Activated T-helper 1 cell treated with anti-CD3 and anti-CD28 coated beads, Interleukin-12 subunit alpha, Interleukin-12 subunit beta, Interleukin-2, Interleukin-4 antibody, amounts not matched to agents 30 ng/mL and 10 ng/mL and 1 ng/mL, durations not matched to agents 14 hours and 24 hours and 36 hours (primary cell): Measurements from ENCODE around the gene TBC1D16. TPM values are rescaled to one million over a fixed set of nuclear protein-coding genes. Genes with fewer than 3 reads are reported as not detected.

ENCODE experiments used
- DNase-seq: peaks from one replicate; pipeline ENCODE4 v3.0.0; 2021; ENCODE audit warnings: low spot score
- H3K27ac Mint-ChIP-seq: one replicate; pipeline ENCODE4 v1.8.0; 2021; ENCODE audit warnings: mild to moderate bottlenecking, mixed read lengths
- H3K27me3 Mint-ChIP-seq: one replicate; pipeline ENCODE4 v1.8.0; 2022; ENCODE audit warnings: mild to moderate bottlenecking, moderate library complexity, mixed read lengths; ENCODE audit not compliant: insufficient read depth
- H3K36me3 Mint-ChIP-seq: one replicate; pipeline ENCODE4 v1.8.0; 2021; ENCODE audit warnings: low read depth, mixed read lengths
- H3K4me1 Mint-ChIP-seq: one replicate; pipeline ENCODE4 v1.8.0; 2021; ENCODE audit warnings: low read depth, mixed read lengths
- H3K4me3 Mint-ChIP-seq: one replicate; pipeline ENCODE4 v1.8.0; 2021; ENCODE audit warnings: mild to moderate bottlenecking, moderate library complexity, mixed read lengths
- H3K9me3 Mint-ChIP-seq: one replicate; pipeline ENCODE4 v1.8.0; 2021; ENCODE audit warnings: mixed read lengths
- intact Hi-C: fragments of 100-400 bp; cut with micrococcal nuclease; formaldehyde crosslinking; loops from one replicate; pipeline ENCODE4 v1.15.1; 2024
- total RNA-seq: library from RNA; stranded (reverse); gene quantifications from 2 replicates; pipeline ENCODE4 v1.2.3, GENCODE V29; 2022

The TBC1D16 gene
- total RNA-seq, 1 donor from 2014 or later: 1.9 TPM

DNA sequence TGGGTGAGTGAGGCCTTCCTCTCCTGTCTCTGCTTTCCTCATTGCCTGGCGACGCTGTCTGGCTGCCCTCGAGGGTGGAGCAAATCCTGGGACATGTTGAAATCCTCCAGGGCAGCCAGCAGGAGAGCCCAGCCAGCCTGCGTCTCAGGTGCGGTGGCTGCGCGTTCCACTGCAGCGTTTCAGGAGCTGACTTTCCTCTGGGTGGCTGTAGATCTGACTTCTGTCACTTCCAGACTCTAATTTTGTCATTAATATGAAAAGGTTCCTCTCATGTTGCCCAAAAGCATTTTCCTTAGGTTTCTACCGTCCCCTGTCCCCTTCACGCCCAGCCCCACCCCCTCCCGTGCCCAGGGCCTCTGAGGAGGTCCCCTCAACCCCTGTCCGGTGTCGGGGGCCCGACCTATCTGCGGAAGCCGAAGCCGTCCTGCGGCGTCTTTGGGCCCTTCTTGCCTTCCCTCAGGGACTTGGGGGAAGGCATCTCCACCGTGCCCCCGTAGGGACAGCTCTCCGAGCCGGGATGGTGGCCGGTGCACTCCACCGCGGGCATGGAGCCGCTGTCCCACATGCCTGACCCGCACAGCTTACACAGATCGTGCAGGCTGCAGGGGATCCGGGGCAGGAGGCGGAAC lies 95.1 kb downstream of the TBC1D16 start:
- Mint-ChIP-seq H3K9me3 (no peaks in the 10 kb centered on the region), H3K4me1 (peaks cover 9% of the 10 kb centered on the region), H3K4me3 (no peak overlapping the region), H3K27me3 (peaks cover 2% of the 10 kb centered on the region), H3K36me3 (no peaks in the 10 kb centered on the region), H3K27ac (no peak overlapping the region)
- DNase-seq: no peak
- intact Hi-C loops: no loop called here

GRCh38 chr17:79939755-79940458 lies 95.8 kb downstream of the TBC1D16 start:
- H3K36me3 Mint-ChIP-seq: no peaks in the 10 kb centered on the region
- no peak overlapping the region for H3K4me3 Mint-ChIP-seq
- H3K27ac Mint-ChIP-seq: no peak overlapping the region
- intact Hi-C loops: no loop called here
- H3K27me3 Mint-ChIP-seq: peaks cover 4% of the 10 kb centered on the region
- H3K9me3 Mint-ChIP-seq: no peaks in the 10 kb centered on the region
- no peak for DNase-seq
- peaks cover 9% of the 10 kb centered on the region for H3K4me1 Mint-ChIP-seq

- Mint-ChIP-seq H3K36me3 (no peaks in the 10 kb centered on the region), H3K27ac (no peak overlapping the region), H3K4me1 (peaks cover 9% of the 10 kb centered on the region), H3K27me3 (peaks cover 6% of the 10 kb centered on the region), H3K4me3 (no peak overlapping the region), H3K9me3 (no peaks in the 10 kb centered on the region)
- DNase-seq: no peak
- intact Hi-C loops: no loop called here
Observed at GRCh38 chr17:79939094-79939435, 96.6 kb downstream of the TBC1D16 start.

GRCh38 chr17:79938336-79939093 lies 97.2 kb downstream of the TBC1D16 start:
- H3K27me3 Mint-ChIP-seq: peaks cover 8% of the 10 kb centered on the region
- no peak for DNase-seq
- H3K27ac Mint-ChIP-seq: no peak overlapping the region
- intact Hi-C loops: no loop called here
- no peak overlapping the region for H3K4me3 Mint-ChIP-seq
- H3K36me3 Mint-ChIP-seq: no peaks in the 10 kb centered on the region
- peaks cover 9% of the 10 kb centered on the region for H3K4me1 Mint-ChIP-seq
- no peaks in the 10 kb centered on the region for H3K9me3 Mint-ChIP-seq

DNA sequence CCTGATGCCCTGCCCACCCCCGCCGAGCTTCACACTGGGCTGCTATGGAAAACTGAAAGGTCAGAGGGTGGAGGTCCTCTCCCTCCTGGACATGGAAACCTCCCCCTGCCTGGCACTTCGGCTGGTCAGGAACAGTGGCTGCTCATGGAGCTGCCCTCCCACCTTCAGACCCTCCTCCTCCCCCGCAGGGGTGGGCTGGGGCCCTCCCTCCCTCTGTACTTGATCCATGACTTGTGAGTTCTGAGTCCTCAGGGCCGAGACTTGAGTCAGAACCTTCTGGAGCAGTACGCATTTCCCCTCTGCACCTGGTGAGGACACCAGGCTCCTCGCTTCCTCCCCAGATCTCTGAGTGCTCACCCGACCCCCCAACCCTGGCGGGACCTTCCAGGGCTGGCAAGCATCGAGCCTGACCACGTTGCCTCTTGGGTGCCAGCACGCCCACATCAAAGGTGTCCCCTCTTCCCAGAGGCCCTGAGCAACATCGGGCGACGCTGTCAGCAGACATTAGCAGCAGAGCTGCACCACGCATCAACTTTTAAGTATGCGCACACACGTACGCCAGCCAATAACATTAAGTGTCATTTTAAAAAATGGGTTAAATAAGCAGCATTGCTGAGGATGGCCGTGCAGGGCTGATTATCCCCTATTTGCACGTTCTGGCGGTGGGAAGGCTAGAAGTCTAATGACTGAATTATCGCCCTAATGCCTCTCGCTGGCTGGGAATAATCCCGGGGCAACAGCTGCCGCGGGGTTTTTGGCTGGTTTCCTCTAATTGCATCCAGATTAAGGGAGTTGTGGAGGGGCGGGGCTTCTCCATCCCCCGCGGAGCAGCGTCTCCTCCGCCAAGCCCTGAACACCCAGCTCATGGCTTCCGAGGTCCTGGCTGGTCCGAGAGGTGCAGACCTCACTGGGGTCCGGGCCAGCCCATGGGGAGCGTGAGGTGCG lies 98.0 kb downstream of the TBC1D16 start:
- Mint-ChIP-seq H3K36me3 (no peaks in the 10 kb centered on the region), H3K27ac (no peak overlapping the region), H3K9me3 (no peaks in the 10 kb centered on the region), H3K27me3 (peaks cover 14% of the 10 kb centered on the region), H3K4me3 (no peak overlapping the region), H3K4me1 (peaks cover 5% of the 10 kb centered on the region)
- no peak for DNase-seq
- intact Hi-C loops: no loop called here

GRCh38 chr17:79936641-79937381 lies 98.9 kb downstream of the TBC1D16 start:
- H3K36me3 Mint-ChIP-seq: no peaks in the 10 kb centered on the region
- intact Hi-C loops: no loop called here

DNA sequence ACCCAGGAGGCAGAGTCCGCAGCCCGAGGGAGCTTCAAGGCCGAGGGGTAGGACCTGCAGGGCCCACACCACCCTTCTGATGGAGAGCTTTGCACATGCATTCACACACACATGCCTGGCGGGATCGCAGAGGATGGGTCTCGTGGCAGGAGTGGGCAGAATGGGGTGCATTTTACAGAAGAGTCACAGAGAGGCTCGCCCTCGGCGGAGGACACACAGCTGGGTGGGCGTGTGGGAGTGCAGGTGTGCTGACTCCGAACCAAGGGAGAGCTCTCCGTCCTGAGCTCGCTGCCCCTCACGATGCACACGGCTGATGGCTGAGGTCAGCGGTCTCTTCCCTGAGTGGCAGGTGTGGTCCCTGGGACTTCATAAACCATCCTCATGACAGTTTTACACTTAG lies 99.6 kb downstream of the TBC1D16 start:
- intact Hi-C loops: no loop called here
- H3K9me3 Mint-ChIP-seq: no peaks in the 10 kb centered on the region
- DNase-seq: no peak
- no peak overlapping the region for H3K27ac Mint-ChIP-seq
- H3K4me3 Mint-ChIP-seq: no peak overlapping the region
- peaks cover 9% of the 10 kb centered on the region for H3K4me1 Mint-ChIP-seq
- H3K27me3 Mint-ChIP-seq: peaks cover 22% of the 10 kb centered on the region
- H3K36me3 Mint-ChIP-seq: no peaks in the 10 kb centered on the region

More at GRCh38 chr17:79936641-79937381, 98.9 kb downstream of the TBC1D16 start:
- no peak for DNase-seq
- H3K4me3 Mint-ChIP-seq: no peak overlapping the region
- H3K27ac Mint-ChIP-seq: no peak overlapping the region
- H3K9me3 Mint-ChIP-seq: no peaks in the 10 kb centered on the region
- peaks cover 3% of the 10 kb centered on the region for H3K4me1 Mint-ChIP-seq
- peaks cover 17% of the 10 kb centered on the region for H3K27me3 Mint-ChIP-seq

DNA sequence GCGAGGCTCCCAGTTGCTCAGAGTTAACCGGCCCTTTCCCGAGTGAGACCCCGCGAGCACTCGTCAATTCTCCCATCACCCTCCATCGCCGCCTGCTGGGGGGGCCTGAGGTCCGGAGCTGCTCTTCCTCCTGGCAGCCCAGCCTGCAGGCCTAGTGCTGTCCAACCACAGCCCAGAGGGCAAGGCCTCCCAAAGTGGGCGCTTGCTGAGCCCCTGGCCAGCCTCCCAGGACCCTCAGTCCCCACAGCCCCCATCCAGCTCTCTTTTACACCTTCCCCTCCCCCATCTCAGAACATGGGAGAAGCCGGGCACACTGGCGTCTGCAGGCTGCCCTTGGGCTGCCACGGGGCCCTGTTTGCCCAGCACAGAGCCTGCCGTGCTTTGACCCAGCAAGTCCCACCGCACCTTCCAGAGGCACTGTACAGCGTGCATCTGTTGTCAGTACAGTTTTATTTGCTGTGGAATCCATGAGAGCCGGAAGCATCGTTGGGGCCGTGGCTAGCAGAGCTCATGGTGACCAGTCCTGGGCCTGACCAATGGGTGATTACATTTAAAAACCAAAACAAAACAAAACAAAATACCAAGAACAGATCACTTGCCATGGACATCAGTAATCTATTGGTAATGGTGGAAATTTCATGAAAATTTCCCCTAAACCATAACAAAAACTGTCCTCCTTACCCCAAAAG lies 100.3 kb downstream of the TBC1D16 start:
- Mint-ChIP-seq H3K4me1 (peaks cover 9% of the 10 kb centered on the region), H3K27me3 (peaks cover 25% of the 10 kb centered on the region), H3K36me3 (no peaks in the 10 kb centered on the region), H3K9me3 (no peaks in the 10 kb centered on the region), H3K27ac (no peak overlapping the region), H3K4me3 (no peak overlapping the region)
- DNase-seq: no peak
- intact Hi-C loops: no loop called here

DNA sequence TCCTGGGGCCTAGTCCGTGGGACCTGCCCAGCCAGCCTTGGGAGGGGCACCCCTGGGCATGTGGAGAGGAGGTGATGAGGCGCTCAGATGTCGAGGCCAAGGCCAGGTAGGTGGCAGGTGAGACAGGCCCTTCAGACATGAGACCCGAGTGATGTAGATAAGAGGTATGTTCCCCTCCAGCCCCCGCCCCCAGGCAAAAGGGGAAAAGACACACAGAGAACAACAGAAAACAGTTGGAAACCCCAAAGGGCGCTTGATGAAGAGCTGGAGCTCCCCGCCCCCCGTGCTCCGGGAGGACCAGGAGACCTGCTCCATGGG lies 101.1 kb downstream of the TBC1D16 start:
- no peaks in the 10 kb centered on the region for H3K36me3 Mint-ChIP-seq
- H3K4me1 Mint-ChIP-seq: peaks cover 9% of the 10 kb centered on the region
- H3K27me3 Mint-ChIP-seq: peaks cover 26% of the 10 kb centered on the region
- no peaks in the 10 kb centered on the region for H3K9me3 Mint-ChIP-seq
- no peak overlapping the region for H3K4me3 Mint-ChIP-seq
- intact Hi-C loops: no loop called here
- no peak overlapping the region for H3K27ac Mint-ChIP-seq
- DNase-seq: no peak

DNA sequence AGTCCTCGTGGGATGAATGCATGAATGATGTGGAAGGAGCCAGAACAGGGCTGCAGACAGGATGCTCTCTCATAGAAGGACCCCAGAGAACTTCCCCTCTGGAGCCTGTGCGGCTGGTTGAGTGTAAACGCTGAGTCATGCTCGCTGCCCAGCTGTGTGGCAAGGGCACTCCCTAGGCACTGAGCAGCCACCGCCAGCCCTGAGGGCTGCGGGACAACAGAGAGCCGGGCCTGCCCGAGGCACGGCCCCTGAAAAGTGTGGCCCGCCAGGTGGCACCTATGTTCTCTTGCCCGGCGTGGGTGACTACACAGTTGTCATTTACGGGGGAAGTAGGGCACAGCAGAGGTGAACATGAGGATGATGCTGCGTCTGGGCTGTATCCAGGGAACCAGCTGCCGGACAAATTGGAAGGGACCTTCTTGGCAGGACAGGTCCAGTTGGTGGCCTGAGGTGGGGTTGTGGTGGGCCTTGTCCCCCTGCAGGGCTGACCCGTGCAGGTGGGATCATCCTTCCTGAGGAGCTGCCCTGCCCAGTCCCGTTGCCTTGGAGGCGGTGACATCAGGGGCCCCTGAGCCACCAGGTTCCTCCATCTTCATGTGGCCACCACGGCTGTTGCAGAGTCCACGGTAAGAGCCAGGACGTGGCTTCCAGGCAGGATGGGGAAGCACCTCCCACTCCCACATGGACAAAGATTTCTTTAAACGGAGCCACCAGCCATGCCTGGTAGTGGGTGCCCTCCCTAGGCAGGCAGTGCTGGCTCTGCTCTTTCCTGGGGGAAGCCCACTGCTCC lies 101.6 kb downstream of the TBC1D16 start:
- Mint-ChIP-seq H3K36me3 (no peaks in the 10 kb centered on the region), H3K4me1 (peaks cover 9% of the 10 kb centered on the region), H3K4me3 (no peak overlapping the region), H3K27me3 (peaks cover 32% of the 10 kb centered on the region), H3K27ac (no peak overlapping the region), H3K9me3 (no peaks in the 10 kb centered on the region)
- DNase-seq: no peak
- intact Hi-C loops: no loop called here
